Tibial nerve (tissue), 4 donors: ENCODE measurements around the gene UNKL.

Source experiments
- EP300 ChIP-seq, 2 donors: sonication (generic); formaldehyde crosslinking; IDR thresholded peaks; one replicate each; pipeline ENCODE4 v1.6.1; 2017; ENCODE audit warnings: antibody characterized with exemption in 2 of 2, mild to moderate bottlenecking in 1 of 2
- POLR2A ChIP-seq, 2 donors: fragments of 450-650 bp; IDR thresholded peaks; one replicate each; pipeline ENCODE4 v1.6.1; 2017; ENCODE audit warnings: antibody characterized with exemption in 2 of 2, mild to moderate bottlenecking in 2 of 2, moderate library complexity in 2 of 2
- TF ChIP-seq, protein P1 (sequence below), 5 experiments: fragments of 200-600 bp in 3 of 5; fragments of 450-650 bp in 2 of 5; sonication (generic) in 3 of 5; IDR thresholded peaks; one replicate each; pipeline ENCODE4 v1.5.1; 2016 to 2019; ENCODE audit warnings: antibody characterized with exemption in 5 of 5, mild to moderate bottlenecking in 3 of 5, moderate library complexity in 2 of 5

DNA sequence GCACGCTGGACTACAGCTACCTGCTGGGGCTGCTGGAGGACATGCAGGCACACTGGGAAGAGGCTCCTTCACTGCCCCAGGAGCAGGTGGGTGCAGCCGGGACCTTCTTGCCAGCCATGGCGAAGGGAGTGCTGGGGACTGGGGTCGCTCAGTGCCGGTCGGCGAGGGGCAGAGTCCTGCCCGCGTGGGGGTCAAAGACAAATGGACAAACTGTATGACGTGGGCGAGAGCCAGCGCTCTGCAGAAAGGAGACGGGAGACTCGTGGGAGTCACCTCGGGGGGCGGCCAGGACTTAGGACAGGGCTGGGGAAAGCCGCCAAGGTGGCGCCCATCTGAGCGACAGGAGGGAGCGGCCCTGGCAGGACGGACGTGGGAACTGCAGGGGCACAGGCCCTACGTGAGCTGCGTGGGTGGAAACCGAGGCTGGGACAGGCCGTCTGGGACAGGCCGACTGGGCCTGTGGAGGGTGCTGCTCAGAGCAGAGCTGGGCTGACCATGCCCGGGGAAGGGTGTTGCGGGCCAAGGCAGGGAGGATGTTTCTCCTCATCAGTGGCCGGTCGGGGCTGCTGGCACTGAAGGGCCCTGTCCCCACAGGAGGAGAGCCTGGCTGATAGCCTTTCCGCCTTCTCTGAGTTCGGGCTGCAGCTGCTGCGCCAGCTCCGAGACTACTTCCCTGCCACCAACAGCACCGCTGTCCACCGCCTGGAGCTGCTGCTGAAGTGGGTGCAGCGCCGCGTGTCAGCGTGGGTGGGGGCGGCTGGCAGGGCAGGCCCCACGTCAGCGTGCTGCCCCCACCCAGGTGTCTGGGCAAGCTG, 70.9 kb downstream of the UNKL start:
- no peak for TF ChIP-seq POLR2A (IDR thresholded peaks at IDR 0.05)
- TF ChIP-seq, protein P1, sequence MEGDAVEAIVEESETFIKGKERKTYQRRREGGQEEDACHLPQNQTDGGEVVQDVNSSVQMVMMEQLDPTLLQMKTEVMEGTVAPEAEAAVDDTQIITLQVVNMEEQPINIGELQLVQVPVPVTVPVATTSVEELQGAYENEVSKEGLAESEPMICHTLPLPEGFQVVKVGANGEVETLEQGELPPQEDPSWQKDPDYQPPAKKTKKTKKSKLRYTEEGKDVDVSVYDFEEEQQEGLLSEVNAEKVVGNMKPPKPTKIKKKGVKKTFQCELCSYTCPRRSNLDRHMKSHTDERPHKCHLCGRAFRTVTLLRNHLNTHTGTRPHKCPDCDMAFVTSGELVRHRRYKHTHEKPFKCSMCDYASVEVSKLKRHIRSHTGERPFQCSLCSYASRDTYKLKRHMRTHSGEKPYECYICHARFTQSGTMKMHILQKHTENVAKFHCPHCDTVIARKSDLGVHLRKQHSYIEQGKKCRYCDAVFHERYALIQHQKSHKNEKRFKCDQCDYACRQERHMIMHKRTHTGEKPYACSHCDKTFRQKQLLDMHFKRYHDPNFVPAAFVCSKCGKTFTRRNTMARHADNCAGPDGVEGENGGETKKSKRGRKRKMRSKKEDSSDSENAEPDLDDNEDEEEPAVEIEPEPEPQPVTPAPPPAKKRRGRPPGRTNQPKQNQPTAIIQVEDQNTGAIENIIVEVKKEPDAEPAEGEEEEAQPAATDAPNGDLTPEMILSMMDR (IDR thresholded peaks at IDR 0.05) = no peak
- no peak for TF ChIP-seq EP300 (IDR thresholded peaks at IDR 0.05)
